ENCODE results near the gene SOS1.
A peak's percentile ranks its signal among the peaks of the same experiment; 100 is the strongest.

Gene SOS1

DNA sequence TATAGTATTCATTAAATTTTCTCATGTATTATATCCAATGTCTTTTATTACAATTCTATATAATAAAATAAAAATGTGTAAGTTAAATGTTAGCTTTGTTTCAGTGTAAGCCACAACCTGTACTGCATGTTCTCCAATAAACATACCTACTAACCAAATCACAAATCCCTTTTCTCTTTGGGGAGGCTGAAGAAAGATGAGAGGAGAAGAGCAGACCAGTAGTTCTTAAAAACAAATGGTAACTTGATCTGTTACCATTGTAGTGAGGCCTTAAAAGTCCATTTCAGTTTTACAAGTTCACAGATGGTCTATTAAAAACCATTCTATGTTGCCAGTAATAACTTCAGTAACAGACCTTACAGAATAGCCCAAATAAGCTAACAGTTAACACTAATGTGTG lies 100.5 kb downstream of the SOS1 start:
- DNase-seq: no peak

DNA sequence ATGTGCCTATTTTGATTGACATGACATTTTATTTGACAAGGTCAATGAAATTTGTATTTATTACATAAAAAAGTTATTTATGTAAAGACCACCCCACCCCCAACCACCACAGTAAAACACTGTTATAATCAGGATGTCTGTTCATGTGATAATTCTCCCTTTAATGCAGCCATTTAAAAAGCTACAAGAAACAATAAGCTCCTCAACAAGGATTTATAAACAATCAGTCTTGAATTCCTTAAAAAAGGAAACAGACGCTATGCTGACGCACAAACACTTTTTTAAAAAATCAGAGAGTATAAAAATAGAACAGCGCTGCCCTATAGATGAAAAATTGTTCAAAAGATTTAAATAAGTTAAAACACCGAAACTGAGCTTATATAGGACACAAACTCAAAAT lies 102.2 kb downstream of the SOS1 start:
- DNase-seq: no peak

DNA sequence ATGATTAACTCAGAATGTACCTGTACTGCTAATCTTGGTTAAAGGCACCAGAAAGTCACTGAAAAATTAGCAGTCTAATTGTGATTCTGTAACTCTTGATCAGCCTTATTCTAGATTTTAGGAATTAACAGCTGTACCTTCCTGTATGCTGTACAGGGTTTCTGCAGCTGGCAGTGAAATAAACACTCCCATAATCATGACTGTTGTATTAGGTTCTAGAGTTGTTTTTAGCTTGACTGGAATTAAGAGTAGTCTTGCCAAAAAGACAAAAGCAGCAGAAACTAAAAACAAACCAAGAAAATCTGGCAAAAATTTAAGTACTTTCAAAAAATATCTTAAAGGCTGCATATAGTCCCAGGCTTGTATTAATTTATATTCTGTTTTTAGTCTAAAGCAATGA lies 103.5 kb downstream of the SOS1 start:
- DNase-seq: no peak

GRCh38 chr2:39015424-39015823 lies 105.4 kb downstream of the SOS1 start:
- no peak for DNase-seq

DNA sequence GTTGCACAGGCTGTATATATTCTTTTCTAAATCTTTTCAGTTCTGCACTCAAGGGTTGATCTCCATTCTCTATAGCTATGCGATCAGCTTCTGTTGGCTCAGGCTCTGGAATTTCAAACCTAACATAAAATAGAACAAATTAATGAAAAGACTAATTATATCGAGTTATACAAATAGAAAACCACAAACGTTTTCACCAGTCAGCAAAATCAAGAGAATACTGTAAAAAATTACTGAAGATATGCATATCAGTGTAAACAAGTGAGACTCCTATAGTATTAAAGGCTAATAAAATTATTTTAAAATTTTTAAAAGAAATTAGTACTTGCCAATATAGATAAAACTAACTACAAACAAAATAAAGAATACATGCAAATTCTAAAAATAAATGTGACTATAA lies 107.0 kb downstream of the SOS1 start:
- DNase-seq: no peak

GRCh38 chr2:39008665-39009064 lies 112.2 kb downstream of the SOS1 start:
- no peak for DNase-seq

DNA sequence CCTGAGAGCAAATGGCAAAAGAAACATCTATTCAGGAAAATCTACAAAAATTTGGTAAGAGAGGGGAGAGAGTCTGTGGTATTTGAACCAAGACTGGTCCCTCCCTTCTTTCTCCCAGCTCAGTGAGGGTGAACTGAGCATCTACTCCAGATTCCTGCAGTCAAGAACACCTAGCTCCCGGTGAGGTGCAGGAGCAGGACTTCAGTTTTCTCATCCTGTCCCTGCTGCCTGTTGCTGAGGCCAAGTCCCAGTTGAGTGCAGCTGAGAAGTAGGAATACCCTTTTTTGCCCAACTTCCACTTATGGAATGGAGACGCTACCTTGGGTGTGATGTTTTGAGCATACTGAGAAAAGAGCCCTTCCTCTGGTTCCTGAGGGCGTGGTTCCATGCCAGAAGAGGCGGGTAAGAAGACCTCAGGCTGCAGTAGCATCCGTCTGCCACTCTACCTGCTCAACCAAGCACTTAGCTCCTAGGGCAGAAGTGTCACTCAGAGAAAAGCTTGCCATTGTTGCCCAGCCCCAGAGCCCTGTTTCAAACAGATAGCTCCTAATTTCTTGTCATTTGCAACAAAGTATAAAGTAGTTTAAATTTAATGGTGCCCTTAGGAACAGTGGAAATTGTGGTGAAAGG lies 112.9 kb downstream of the SOS1 start:
- DNase-seq: no peak

- DNase-seq: no peak
These were observed 120.3 kb downstream of the SOS1 start for GRCh38 chr2:39000552-39000951.

GRCh38 chr2:38997781-38998180 lies 123.1 kb downstream of the SOS1 start:
- DNase-seq: peak in 1 of 2 donors; percentile 8

DNA sequence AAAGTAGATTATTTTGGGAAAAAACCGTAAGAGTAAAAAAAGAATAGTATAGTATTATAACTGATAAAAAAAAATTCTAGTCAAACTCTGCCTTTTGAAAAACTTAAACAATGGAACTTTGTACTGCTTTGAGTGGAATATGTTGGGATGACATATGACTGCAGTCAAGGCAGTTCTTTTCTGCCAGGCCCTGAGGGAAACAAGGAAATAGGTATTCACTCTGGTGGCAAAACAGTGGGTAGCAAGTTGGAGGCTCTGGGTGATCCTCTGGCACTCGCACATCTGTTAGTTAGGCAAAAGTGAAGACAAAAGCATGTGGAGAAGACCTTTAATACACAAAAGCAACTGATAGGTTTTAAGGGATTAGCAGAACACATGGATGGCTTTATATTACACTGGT lies 129.0 kb downstream of the SOS1 start:
- DNase-seq: no peak

DNA sequence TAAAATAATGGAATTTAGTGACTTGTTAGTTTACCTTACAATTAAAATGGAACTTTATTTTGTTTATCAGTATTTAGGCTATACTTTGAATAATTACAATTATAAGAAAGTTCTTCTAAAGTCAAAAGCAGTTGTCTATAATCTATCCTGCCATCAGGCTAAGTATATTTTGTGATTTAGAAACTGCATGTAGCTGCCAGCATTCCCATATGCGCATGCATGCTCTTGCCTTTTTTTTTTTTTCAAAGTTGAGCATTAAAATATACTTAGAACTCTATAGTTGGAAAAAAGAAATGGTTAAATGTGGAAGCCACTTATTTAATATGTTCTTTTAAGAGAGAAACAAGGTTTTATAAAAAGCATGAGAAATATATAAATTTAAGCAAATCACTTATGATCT lies 132.1 kb downstream of the SOS1 start:
- no peak for DNase-seq

GRCh38 chr2:38982498-38982897 lies 138.4 kb downstream of the SOS1 start:
- DNase-seq: no peak

DNA sequence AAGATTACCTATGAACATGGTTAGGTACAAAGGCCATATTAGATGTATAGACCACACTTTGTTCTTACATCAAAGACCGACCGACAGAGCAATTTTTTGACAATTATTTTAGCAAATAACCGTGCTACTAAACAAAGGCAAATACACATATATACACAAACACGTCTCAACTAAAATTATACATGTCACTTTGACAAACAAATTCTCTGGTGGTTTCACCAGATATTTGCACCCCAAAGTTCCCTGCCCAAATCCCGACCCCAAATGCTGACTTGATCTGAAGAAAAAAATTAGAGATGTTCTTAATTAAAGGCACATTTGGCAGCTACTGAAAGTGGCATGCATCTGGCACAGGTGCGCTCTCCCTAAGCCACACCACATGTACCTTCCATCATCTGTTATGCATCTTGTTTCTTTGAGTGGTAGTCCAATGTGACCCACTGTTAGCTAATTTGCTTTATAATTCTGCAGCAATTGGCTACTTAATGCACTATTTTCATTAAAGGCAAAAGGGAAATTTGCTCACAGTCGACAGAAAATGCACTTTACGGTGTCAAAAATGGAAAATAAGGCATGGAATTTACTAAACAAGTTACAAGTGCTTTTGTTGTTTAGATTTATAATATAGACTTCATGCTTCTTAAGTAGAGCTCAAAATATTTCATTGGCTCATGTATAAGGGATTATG lies 139.0 kb downstream of the SOS1 start:
- no peak for DNase-seq

DNA sequence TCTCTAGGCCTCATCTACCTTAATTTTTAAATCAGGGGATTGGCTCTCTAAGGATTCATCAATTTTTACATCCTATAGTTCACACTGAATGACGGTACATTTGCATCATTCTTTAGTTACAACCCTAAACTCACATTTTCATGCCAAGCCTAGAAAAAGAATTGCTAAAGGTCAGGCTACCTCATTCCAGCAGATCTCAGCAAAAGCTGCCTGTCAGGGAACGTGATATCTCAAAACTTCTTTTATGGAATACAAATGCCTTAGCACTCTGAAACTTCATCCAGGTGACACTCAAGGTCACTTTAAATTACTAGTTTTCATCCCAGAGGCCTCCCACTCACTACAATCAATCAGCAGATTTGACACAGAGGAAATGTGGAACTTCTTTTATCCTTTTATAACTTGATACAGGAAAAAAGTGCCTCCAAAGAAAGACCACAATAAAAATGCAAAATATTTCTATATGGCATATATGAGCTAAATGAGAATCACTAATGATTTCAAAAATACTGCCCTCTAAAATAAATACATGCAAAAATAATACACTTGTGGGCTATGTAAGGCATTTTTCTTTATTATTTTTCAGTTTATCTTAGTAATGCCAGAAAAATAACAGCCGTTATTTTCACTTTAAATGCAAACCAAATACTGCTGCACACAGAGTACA lies 139.7 kb downstream of the SOS1 start:
- no peak for DNase-seq

DNA sequence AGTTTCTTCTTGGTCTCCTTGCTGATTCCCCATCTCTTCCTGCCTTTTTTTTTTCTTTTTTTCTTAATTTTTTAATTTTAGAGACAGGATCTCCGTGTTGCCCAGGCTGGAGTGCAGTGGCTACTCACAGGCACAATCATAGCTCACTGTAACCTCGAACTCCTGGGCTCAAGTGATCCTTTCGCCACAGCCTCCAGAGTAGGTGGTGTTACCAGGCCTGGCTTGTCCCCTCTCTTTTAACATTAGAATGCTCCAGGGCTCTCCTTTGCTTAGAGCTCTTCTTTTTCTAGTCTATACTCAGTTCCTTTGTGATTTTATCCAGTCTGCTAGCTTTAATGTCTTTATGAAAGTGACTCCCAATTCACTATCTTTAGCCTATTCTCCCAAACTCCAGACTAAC lies 141.9 kb downstream of the SOS1 start:
- no peak for DNase-seq

DNA sequence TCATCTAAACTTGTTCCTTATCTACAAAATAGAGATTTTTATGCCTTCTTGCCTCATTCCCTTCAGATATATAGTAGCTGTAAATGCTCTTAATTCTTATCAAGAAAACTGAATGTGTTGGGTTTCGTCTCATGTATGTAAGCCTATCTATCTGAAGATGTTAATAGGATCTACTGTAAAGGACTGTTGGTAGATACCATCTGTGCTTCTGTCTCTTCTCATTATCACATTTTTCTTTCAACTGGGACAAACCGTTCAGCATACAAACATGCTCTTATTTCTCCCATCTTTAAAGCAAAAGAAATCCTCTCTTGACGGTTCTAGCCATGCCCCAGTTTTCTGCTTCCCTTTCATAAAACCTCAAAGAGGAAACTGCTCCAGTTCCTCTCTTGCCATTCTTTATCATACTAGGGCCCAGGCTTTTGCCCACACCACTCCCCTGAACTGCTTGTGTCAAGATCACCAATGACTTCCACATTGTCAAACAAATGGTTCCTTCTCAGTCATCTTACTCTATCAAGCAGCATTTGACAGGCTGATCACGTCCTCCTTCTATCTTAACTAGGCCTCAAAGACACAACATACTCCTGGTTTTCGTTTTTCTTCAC lies 142.5 kb downstream of the SOS1 start:
- no peak for DNase-seq

DNA sequence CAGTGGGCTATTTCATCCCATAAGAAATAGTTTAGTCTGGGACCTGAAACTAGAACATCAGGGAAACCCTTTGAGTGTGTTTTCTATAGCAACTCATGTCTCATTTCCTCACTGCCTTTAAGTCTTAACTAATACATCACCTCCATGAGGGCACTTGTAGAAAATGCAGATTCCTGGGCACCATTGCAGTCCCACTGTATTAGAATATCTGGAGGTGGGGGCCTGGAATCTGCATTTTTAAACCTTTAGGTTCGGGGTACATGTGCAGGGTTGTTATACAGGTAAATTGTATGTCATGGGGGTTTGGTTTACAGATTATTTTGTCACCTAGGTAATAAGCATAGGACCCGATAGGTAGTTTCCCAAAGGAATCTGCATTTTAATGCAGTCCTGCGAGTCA lies 143.8 kb downstream of the SOS1 start:
- no peak for DNase-seq

GRCh38 chr2:38975042-38975441 lies 145.8 kb downstream of the SOS1 start:
- DNase-seq: no peak

DNA sequence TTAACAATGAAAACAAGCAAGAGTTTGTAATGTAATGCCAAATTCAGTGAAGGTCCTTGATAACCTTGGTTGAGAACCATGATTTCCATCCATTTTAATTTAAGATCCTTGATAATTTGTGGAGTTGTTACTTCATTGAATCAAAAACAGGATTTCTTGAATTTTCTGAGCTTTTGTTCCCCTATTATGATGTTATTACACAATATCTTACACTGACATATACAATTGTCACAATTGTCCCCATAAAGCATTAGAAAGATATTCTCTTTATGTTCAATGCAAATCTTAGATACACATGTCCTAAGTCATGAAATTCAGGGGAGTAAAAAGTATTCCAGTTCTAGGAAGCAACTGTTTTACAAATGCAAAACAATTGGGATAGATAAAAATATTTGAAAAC lies 147.6 kb downstream of the SOS1 start:
- no peak for DNase-seq

- DNase-seq: no peak
These were observed 149.5 kb downstream of the SOS1 start for GRCh38 chr2:38971377-38971776.

DNA sequence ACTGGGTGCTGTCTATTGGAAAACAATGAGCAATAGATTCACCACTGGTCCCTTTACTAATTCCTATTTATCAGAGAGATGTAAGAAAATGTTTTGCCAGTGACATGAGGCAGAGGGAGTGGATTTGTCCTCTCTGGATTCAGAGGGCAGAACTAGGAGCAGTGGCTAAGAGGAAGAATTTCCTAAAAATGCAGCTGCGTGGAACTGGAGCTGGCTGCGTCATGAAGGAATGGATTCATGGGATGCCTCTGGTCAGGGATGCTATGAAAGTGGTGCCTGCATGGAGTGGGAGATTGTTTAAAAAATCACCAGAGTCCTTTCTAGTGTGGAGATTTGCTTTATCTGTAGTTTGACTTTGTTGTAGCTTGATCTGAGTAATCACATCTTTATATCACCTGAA lies 152.8 kb downstream of the SOS1 start:
- no peak for DNase-seq

DNA sequence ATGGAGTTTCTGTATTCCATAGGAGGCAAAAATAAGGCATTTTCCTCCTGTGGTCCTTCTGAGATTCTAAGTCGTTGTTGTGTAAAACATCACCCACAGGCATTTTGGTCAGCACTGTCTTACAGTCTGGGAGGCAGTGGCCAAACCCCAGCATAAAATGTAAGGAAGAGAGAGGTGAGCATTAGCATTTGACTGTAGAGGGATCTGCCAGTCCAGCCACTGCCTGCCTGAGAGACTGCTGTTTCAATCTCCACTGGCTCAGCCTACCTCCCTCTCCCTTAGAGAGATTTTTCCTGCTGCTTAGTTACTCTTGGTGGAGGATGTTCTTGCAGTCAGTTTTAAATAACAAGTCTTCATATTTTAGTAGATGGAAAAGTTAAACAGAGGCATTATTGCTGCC lies 154.2 kb downstream of the SOS1 start:
- no peak for DNase-seq

- no peak for DNase-seq
These were observed 154.8 kb downstream of the SOS1 start for GRCh38 chr2:38966006-38966405.
